Measurements from ENCODE around the gene PKD1.

Gene PKD1

GRCh38 chr16:2086812-2087747, 48.6 kb downstream of the PKD1 start:
- no peak overlapping the region for H3K4me3 ChIP-seq (replicated peaks; ENCODE audit: low read depth, low read length)
- DNase-seq (ENCODE audit: low read depth), result no peak
- no peak for TF ChIP-seq CTCF (IDR thresholded peaks at IDR 0.05; ENCODE audit: low read length, missing control alignments)

- no peak overlapping the region for H3K4me3 ChIP-seq (replicated peaks; ENCODE audit: low read depth, low read length)
- no peak for DNase-seq (ENCODE audit: low read depth)
- TF ChIP-seq CTCF (IDR thresholded peaks at IDR 0.05; ENCODE audit: low read length, missing control alignments), result no peak
These were observed 49.5 kb downstream of the PKD1 start for GRCh38 chr16:2086106-2086742.

- no peak overlapping the region for H3K4me3 ChIP-seq (replicated peaks; ENCODE audit: low read depth, low read length)
- no peak for TF ChIP-seq CTCF (IDR thresholded peaks at IDR 0.05; ENCODE audit: low read length, missing control alignments)
- no peak for DNase-seq (ENCODE audit: low read depth)
These were observed 50.0 kb downstream of the PKD1 start for GRCh38 chr16:2085669-2086068.

- DNase-seq (ENCODE audit: low read depth), result no peak
- TF ChIP-seq CTCF (IDR thresholded peaks at IDR 0.05; ENCODE audit: low read length, missing control alignments), result no peak
- no peak overlapping the region for H3K4me3 ChIP-seq (replicated peaks; ENCODE audit: low read depth, low read length)
These were observed 50.6 kb downstream of the PKD1 start for GRCh38 chr16:2084895-2085625.

- no peak for DNase-seq (ENCODE audit: low read depth)
- no peak overlapping the region for H3K4me3 ChIP-seq (replicated peaks; ENCODE audit: low read depth, low read length)
- no peak for TF ChIP-seq CTCF (IDR thresholded peaks at IDR 0.05; ENCODE audit: low read length, missing control alignments)
These were observed 51.6 kb downstream of the PKD1 start for GRCh38 chr16:2083876-2084780.

- H3K4me3 ChIP-seq (replicated peaks; ENCODE audit: low read depth, low read length), result no peak overlapping the region
- no peak for TF ChIP-seq CTCF (IDR thresholded peaks at IDR 0.05; ENCODE audit: low read length, missing control alignments)
These were observed 52.3 kb downstream of the PKD1 start for GRCh38 chr16:2083409-2083808.

More at GRCh38 chr16:2083409-2083808, 52.3 kb downstream of the PKD1 start:
- DNase-seq (ENCODE audit: low read depth), result no peak
